GDM1 (cell line): ENCODE results near the gene SLC30A2.

ENCODE experiments used
- DNase-seq: peaks from one replicate; lab custom pipeline; 2025; lab: John Stamatoyannopoulos, UW

The SLC30A2 gene

GRCh38 chr1:26038904-26039303 lies 7.0 kb downstream of the SLC30A2 start:
- DNase-seq = no peak

- no peak for DNase-seq
Measured at GRCh38 chr1:26038477-26038876, 7.4 kb downstream of the SLC30A2 start.

GRCh38 chr1:26037904-26038303 lies 8.0 kb downstream of the SLC30A2 start:
- DNase-seq = no peak

- DNase-seq = no peak
Measured at GRCh38 chr1:26036756-26037281, 9.1 kb downstream of the SLC30A2 start.

GRCh38 chr1:26035959-26036755 lies 9.8 kb downstream of the SLC30A2 start:
- DNase-seq = peak; percentile 57

GRCh38 chr1:26035203-26035958 lies 10.5 kb downstream of the SLC30A2 start:
- peak; percentile 82 for DNase-seq

- DNase-seq = no peak
Measured at GRCh38 chr1:26034504-26035202, 11.3 kb downstream of the SLC30A2 start.

- no peak for DNase-seq
Measured at GRCh38 chr1:26032656-26033357, 13.1 kb downstream of the SLC30A2 start.

GRCh38 chr1:26031611-26032220 lies 14.2 kb downstream of the SLC30A2 start:
- DNase-seq = no peak

- DNase-seq = no peak
Measured at GRCh38 chr1:26031196-26031595, 14.7 kb downstream of the SLC30A2 start.

GRCh38 chr1:26029864-26030481 lies 15.9 kb downstream of the SLC30A2 start:
- DNase-seq = no peak

- DNase-seq = no peak
Measured at GRCh38 chr1:26029054-26029863, 16.7 kb downstream of the SLC30A2 start.

- DNase-seq = no peak
Measured at GRCh38 chr1:26028490-26028980, 17.4 kb downstream of the SLC30A2 start.

GRCh38 chr1:26027716-26028489 lies 18.0 kb downstream of the SLC30A2 start:
- no peak for DNase-seq

- DNase-seq = no peak
Measured at GRCh38 chr1:26025517-26025916, 20.4 kb downstream of the SLC30A2 start.

GRCh38 chr1:26025060-26025459 lies 20.9 kb downstream of the SLC30A2 start:
- no peak for DNase-seq

GRCh38 chr1:26023826-26024225 lies 22.1 kb downstream of the SLC30A2 start:
- no peak for DNase-seq

- no peak for DNase-seq
Measured at GRCh38 chr1:26023009-26023408, 22.9 kb downstream of the SLC30A2 start.

GRCh38 chr1:26022404-26022779 lies 23.5 kb downstream of the SLC30A2 start:
- DNase-seq = no peak
